Choroid plexus epithelial cell (primary cell): Measurements from ENCODE around the gene TMX2.

ENCODE experiments used
- DNase-seq: peaks from one replicate; pipeline ENCODE4 v3.0.0-alpha.2; 2010; ENCODE audit warnings: low read depth
- H3K4me3 ChIP-seq: 2 replicates; pipeline ENCODE4 v1.5.1; 2011; ENCODE audit warnings: low read depth, mild to moderate bottlenecking, control low read depth, low read length, moderate library complexity
- TF ChIP-seq, protein P1 (sequence below): conservative IDR thresholded peaks from 2 replicates; pipeline ENCODE4 v1.5.1; 2011; ENCODE audit warnings: low read depth, mild to moderate bottlenecking, control low read depth, inconsistent platforms, low read length, moderate library complexity

Gene TMX2

DNA sequence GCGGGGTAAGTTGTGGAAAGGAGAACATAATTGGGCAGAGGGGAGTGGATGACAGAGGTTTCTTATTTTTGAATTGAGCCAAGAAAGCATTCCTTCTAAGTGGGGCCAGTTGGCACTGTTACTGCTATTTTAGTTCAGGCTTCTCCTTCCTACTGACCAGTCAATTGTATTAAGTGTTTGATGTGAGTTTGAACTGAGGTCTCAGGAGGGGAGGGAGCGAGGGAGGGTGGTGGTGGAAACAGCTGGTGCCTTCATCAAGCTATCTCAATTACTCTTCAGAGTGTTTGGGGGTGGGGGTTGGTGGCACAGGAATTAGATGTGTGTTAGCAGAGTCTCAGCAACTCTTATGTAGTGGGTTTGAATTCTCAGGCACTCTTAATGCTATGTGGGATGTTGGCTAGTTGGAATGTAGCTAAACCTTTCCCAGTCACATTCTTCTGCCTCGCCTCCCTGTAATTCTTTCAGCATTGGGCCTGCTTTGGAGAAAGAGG, 63.7 kb downstream of the TMX2 start:
- no peak overlapping the region for H3K4me3 ChIP-seq
- DNase-seq = peak; percentile 74
- TF ChIP-seq, protein P1, sequence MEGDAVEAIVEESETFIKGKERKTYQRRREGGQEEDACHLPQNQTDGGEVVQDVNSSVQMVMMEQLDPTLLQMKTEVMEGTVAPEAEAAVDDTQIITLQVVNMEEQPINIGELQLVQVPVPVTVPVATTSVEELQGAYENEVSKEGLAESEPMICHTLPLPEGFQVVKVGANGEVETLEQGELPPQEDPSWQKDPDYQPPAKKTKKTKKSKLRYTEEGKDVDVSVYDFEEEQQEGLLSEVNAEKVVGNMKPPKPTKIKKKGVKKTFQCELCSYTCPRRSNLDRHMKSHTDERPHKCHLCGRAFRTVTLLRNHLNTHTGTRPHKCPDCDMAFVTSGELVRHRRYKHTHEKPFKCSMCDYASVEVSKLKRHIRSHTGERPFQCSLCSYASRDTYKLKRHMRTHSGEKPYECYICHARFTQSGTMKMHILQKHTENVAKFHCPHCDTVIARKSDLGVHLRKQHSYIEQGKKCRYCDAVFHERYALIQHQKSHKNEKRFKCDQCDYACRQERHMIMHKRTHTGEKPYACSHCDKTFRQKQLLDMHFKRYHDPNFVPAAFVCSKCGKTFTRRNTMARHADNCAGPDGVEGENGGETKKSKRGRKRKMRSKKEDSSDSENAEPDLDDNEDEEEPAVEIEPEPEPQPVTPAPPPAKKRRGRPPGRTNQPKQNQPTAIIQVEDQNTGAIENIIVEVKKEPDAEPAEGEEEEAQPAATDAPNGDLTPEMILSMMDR = no peak

DNA sequence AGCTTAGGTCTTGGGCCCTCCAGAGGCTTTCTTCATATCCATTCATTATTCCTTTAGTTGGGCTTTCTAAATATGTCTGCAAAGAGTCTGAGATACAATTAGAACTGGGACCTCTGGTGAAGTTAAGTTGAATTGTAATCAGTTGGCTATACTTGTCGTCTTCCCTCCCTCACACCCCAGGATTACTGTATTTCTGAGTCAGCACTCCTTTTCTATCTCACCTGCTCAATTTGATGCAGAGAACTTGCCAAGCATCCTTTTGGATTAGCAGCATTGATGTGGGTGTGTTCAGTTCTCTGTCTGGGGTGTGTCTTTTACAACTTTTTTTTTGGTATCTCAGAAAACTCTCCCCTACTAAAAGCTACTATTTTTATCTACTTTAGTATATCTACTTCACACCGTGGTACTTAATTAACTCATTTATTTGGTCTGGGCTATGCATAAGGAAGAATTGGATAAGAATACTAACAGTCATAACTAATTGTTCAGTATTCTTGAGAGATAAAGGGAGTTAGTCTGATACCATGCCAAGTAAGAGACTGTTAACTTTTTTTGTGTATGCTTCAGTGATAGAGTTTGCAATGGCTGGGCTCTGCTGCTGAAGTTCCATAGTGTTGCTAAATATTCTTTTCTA, 64.3 kb downstream of the TMX2 start:
- TF ChIP-seq, protein P1 = no peak
- H3K4me3 ChIP-seq = no peak overlapping the region
- no peak for DNase-seq

DNA sequence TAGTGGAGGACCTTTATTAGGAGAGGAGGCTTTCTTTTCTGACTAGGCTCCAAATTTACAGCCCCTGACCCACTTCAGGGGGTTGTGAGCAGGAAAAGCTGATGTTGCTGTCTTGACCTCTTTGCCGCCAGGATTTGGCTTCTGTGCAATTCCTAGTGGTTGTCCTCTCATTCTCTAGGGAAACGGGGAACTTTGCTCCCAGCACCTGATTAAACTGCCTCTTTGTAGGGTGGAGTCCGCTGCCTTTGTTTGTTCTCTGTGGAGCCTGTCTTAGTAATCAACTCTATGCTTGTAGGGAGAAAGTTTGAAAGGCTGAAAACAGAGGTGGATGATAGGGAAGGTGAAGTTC, 65.5 kb downstream of the TMX2 start:
- peak overlapping the region; percentile 7 for H3K4me3 ChIP-seq
- peak; percentile 45 for DNase-seq
- TF ChIP-seq, protein P1 = no peak

DNA sequence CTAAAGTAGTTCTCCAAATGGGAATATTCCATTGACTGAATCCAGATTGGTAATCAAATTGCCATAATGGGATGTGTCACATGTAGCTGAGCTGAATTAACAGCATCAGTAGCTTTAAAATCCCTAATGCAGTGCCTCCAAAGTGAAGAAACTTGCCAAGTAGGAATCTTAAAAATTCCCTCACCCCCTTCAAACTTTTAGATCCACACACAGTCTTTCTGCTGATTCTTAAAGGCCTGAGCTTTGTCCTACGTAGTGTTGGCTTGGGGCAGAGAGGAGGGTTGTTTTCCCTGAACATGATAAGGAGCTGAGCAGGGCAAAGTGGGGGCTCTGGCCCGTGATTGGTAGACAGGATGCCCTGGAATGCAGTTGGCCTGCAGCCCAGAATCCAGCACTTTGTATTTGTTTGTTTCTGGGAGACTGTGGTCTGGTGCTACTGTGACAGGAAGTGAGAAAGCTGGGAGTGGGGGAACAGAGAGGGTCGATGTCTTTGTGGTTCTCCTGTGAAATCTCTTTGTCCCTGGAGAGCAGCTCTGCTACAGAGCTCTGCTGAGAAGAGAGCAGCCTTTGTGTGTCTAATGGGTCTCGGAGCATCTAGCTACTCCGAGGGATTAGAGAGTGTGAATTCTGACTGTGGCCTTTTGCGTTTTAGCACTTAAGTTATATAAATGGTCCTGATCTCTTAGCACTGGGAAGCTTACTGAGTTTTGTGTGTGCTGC, 66.1 kb downstream of the TMX2 start:
- DNase-seq = peak; percentile 99
- peak overlapping the region; percentile 7 for H3K4me3 ChIP-seq
- TF ChIP-seq, protein P1 = no peak

DNA sequence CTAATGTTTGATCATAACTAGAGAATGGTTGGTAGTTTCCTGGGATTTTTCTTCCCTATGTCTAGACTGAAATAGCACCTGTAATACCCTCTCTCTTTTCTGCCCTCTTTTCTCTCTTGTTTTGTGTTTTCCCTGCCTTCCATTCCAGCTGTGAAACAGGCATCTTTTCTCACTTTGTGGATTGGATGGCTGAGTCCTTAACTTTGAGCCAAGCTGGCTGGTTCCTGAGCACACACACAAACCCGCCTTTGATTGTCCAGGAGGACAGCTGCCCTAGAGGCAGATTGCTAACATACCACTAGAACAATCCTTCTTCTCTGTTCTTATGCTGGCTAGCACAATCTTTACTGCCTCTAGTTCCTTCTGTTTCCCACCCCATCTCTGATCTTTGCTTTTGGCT, 66.9 kb downstream of the TMX2 start:
- TF ChIP-seq, protein P1 = peak; percentile 33
- no peak overlapping the region for H3K4me3 ChIP-seq
- DNase-seq = peak; percentile 72

DNA sequence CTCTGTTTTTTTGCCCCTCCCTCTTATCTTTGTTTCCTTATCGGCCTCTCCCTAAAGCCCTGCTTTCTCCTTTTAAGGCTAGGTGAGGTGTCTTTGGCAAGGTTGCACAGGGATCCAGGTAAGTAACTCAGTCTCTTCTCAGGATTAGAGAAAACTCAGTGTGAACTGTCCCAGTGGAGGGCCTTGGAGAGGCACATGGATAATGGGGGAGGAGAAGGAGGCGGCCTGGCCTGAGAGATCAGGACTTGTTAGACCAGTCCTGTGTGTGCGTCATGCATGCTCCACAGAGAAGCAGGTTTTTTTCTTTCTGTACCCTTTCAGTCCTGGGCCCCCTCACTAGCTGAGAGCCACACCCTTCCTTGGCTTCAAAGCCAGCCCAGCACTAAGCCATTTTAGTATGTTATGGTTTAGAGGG, 69.1 kb downstream of the TMX2 start:
- TF ChIP-seq, protein P1 = no peak

DNA sequence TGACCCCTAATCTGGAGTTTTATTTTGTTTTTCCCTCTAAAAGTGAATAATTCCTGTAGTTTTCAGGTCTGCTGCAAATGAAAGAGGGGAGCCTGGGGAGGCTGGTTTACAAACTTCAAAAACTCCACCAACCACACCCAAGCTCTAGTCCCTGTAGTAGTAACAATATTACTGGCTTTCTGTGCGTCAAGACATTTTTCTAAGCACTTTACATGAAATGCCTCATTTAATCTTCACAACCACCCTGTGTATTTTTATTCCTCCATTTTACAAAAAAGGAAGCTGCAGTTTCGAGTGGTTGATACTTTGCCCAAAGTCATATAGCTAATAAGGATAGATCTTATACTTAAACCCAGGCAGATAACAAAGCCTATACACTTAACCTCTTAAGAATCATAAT, 72.7 kb downstream of the TMX2 start:
- TF ChIP-seq, protein P1 = no peak
- no peak overlapping the region for H3K4me3 ChIP-seq
- DNase-seq = no peak

More for the DNA sequence above, 69.1 kb downstream of the TMX2 start:
- no peak for DNase-seq
- H3K4me3 ChIP-seq = no peak overlapping the region
